HepG2 (cell line): ENCODE data around the gene IQSEC1. TPM values are rescaled to one million over a fixed set of nuclear protein-coding genes. Genes with fewer than 3 reads are reported as not detected.

Experiments used
- FOXA1 ChIP-seq, 2 experiments: fragments of 450-650 bp in 1 of 2; sonication (generic) in 1 of 2; formaldehyde crosslinking in 1 of 2; IDR thresholded peaks; 2 replicates each; pipeline versions ENCODE4 v1.4.0 to v1.6.1; 2016 to 2020; ENCODE audit warnings: missing genetic modification reagents in 1 of 2
- GABPA ChIP-seq, 2 experiments: IDR thresholded peaks; 2 replicates each; pipeline ENCODE4 v1.6.1; 2011 to 2016; ENCODE audit warnings: low read depth in 2 of 2, low read length in 1 of 2, missing biosample characterization in 1 of 2, missing genetic modification characterization in 1 of 2
- HOXD1 ChIP-seq: sonication (generic); formaldehyde crosslinking; IDR thresholded peaks from 2 replicates; pipeline ENCODE4 v1.5.0; 2020; ENCODE audit warnings: missing genetic modification reagents
- ISX ChIP-seq: sonication (generic); formaldehyde crosslinking; conservative IDR thresholded peaks from 2 replicates; pipeline ENCODE4 v1.5.0; 2020; ENCODE audit warnings: missing genetic modification reagents
- MYC ChIP-seq: sonication (generic); formaldehyde crosslinking; IDR thresholded peaks from 2 replicates; pipeline ENCODE4 v1.9.0; 2021; ENCODE audit warnings: missing genetic modification reagents, borderline replicate concordance
- NFKB2 ChIP-seq: sonication (generic); formaldehyde crosslinking; IDR thresholded peaks from 2 replicates; pipeline ENCODE4 v1.4.0; 2020; ENCODE audit warnings: missing genetic modification reagents, borderline replicate concordance
- PCBP2 ChIP-seq: fragments of 200-400 bp; formaldehyde crosslinking; optimal IDR thresholded peaks from 2 replicates; pipeline ENCODE3; 2018; ENCODE audit warnings: low read length, low read depth; ENCODE audit not compliant: poor library complexity, severe bottlenecking
- PTBP1 ChIP-seq: fragments of 200-400 bp; formaldehyde crosslinking; IDR thresholded peaks from 2 replicates; pipeline ENCODE4 v1.6.1; 2018; ENCODE audit warnings: low read length, low read depth; ENCODE audit not compliant: poor library complexity, severe bottlenecking
- SIN3A ChIP-seq: IDR thresholded peaks from 2 replicates; pipeline ENCODE4 v1.6.1; 2011; ENCODE audit warnings: low read depth, mild to moderate bottlenecking, control low read depth, low read length, borderline replicate concordance
- SNAI1 ChIP-seq: sonication (generic); formaldehyde crosslinking; IDR thresholded peaks from 2 replicates; pipeline ENCODE4 v1.5.0; 2020; ENCODE audit warnings: mild to moderate bottlenecking, missing genetic modification reagents, borderline replicate concordance
- SP1 ChIP-seq, 2 experiments: fragments of 450-650 bp in 1 of 2; sonication (generic) in 1 of 2; formaldehyde crosslinking in 1 of 2; IDR thresholded peaks; 2 replicates each; pipeline versions ENCODE4 v1.4.0 to v1.6.1; 2016 to 2020; ENCODE audit warnings: missing genetic modification reagents in 1 of 2
- SP4 ChIP-seq: sonication (generic); formaldehyde crosslinking; IDR thresholded peaks from 2 replicates; pipeline ENCODE4 v1.8.1; 2023; ENCODE audit warnings: mild to moderate bottlenecking, missing genetic modification reagents
- TBP ChIP-seq: sonication (generic); formaldehyde crosslinking; IDR thresholded peaks from 2 replicates; pipeline ENCODE4 v1.5.0; 2020; ENCODE audit warnings: missing genetic modification reagents
- TBX2 ChIP-seq: sonication (generic); formaldehyde crosslinking; IDR thresholded peaks from 2 replicates; pipeline ENCODE4 v1.5.0; 2020; ENCODE audit warnings: missing genetic modification reagents, mild to moderate bottlenecking, borderline replicate concordance
- THAP11 ChIP-seq: IDR thresholded peaks from 2 replicates; pipeline ENCODE4 v1.6.1; 2016; ENCODE audit warnings: missing biosample characterization, missing genetic modification reagents
- YY1 ChIP-seq: IDR thresholded peaks from 2 replicates; pipeline ENCODE4 v1.6.1; 2011; ENCODE audit warnings: low read length, low read depth, moderate library complexity, mild to moderate bottlenecking; ENCODE audit not compliant: insufficient read depth, insufficient replicate concordance
- ZBTB7B ChIP-seq: sonication (generic); formaldehyde crosslinking; IDR thresholded peaks from 2 replicates; pipeline ENCODE4 v1.4.0; 2020; ENCODE audit warnings: missing genetic modification reagents
- ZMAT3 ChIP-seq: sonication (generic); formaldehyde crosslinking; conservative IDR thresholded peaks from 2 replicates; pipeline ENCODE4 v1.7.0; 2021; ENCODE audit warnings: missing genetic modification reagents
- ZNF101 ChIP-seq: sonication (generic); formaldehyde crosslinking; IDR thresholded peaks from 2 replicates; pipeline ENCODE4 v1.4.0; 2020; ENCODE audit warnings: mild to moderate bottlenecking, low read depth, missing genetic modification reagents, borderline replicate concordance
- ZNF20 ChIP-seq: sonication (generic); formaldehyde crosslinking; IDR thresholded peaks from 2 replicates; pipeline ENCODE4 v1.4.0; 2020; ENCODE audit warnings: mild to moderate bottlenecking, moderate library complexity, missing genetic modification reagents
- ZNF569 ChIP-seq: sonication (generic); formaldehyde crosslinking; IDR thresholded peaks from 2 replicates; pipeline ENCODE4 v1.5.0; 2020; ENCODE audit warnings: mild to moderate bottlenecking, missing genetic modification reagents, moderate library complexity, borderline replicate concordance
- ZNF781 ChIP-seq: sonication (generic); formaldehyde crosslinking; IDR thresholded peaks from 2 replicates; pipeline ENCODE4 v1.5.1; 2020; ENCODE audit warnings: borderline replicate concordance, mild to moderate bottlenecking, missing genetic modification reagents; ENCODE audit errors: not compliant biosample characterization
- polyA plus RNA-seq, 8 experiments: library from polyadenylated mRNA; depleted of rRNA in 3 of 8; stranded (reverse) in 7 of 8; unstranded in 1 of 8; fragments of >200 nt; fragmentation: Illumina TruSeq in 4 of 8; extraction: Trizol in 4 of 8; gene quantifications; 2 replicates each; pipeline versions ENCODE4 v1.2.1 to v1.2.3, GENCODE V29; 2011 to 2016; ENCODE audit warnings: low read depth in 4 of 8, missing spikeins in 1 of 8, mixed read lengths in 1 of 8; ENCODE audit not compliant: insufficient read depth in 1 of 8
- total RNA-seq, 5 experiments: library from RNA; depleted of rRNA; stranded (reverse); fragments of >200 nt; fragmentation: Illumina TruSeq; extraction: Trizol; gene quantifications; 2 replicates each; pipeline ENCODE4 v1.2.3, GENCODE V29; 2016; ENCODE audit warnings: low read depth in 1 of 5
- TF ChIP-seq, protein P1 (sequence below): sonication (generic); formaldehyde crosslinking; IDR thresholded peaks from 2 replicates; pipeline ENCODE4 v1.4.0; 2020; ENCODE audit warnings: missing genetic modification reagents
- TF ChIP-seq, protein P2 (sequence below): sonication (generic); formaldehyde crosslinking; IDR thresholded peaks from 2 replicates; pipeline ENCODE4 v1.8.0; 2022; ENCODE audit warnings: missing genetic modification reagents, mild to moderate bottlenecking, moderate library complexity, borderline replicate concordance

IQSEC1 gene
- total and polyA plus RNA-seq, 2 of the 13 experiments (the other 11 are each of a cell fraction or from before 2014, with no cell fraction given) = 17.4 to 20.2 TPM

DNA sequence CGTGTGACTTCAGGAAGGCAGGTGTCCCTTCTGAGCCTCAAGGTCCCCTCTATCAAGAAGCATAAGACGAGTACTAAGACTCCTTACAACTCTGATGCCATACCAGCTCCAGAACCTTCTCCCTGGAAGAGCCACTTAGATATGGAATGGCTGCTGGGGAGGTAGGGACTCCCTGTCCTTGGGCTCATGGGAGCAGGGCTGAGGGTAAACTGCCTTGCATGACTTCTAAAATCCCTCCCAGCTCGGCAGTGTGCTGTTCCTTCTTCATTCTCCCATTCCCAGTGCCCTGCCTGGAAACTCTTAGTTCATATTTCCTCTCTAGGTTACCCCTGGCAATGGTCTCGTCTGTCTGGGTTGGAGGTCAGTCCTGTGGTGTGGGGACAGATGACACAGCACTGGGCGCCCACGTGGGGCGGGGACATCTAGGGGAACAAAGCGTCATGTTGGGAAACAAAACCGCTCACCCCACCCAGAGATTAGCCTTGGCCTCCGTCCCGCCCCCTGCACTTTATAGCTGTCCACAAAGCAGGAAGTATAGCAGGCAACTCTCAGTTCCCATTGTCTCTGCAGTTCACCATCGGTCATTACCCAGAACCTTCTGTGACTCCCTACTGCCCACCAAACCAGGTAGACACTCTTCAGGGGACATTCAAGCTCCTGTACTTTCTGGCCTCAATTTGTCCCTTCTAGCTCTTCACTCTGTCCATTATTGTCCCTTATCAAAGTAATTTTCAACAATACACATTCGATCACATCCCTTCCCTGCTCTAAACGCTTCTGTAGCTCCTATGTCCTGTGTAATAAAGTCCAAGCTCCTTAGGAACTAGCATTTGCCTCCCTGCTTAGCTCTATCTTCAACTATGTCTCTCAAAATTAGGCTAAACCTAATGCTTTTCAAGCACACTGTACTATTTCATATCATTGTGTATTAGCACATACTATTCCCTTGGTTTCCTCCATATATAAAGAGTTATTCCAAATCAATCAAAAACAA is 73.8 kb downstream of the IQSEC1 start (continued):
- TF ChIP-seq PCBP2 = no peak
- TF ChIP-seq ISX (CRISPR knock-in tag) = no peak
- peak; percentile 58; the same call in 1 of the 2 replicates for TF ChIP-seq MYC (CRISPR knock-in tag)
- no peak for TF ChIP-seq YY1
- no peak for TF ChIP-seq HOXD1 (CRISPR knock-in tag)
- no peak for TF ChIP-seq GABPA (IDR thresholded peaks at IDR 0.05; ENCODE audit: low read depth, low read length)
- peak; percentile 49; the same call in 1 of the 2 replicates for TF ChIP-seq GABPA (CRISPR knock-in tag; IDR thresholded peaks at IDR 0.05; ENCODE audit: low read depth)
- TF ChIP-seq ZNF101 (CRISPR knock-in tag) = no peak
- TF ChIP-seq THAP11 (CRISPR knock-in tag) = peak; percentile 26; the same call in 1 of the 2 replicates
- TF ChIP-seq TBX2 = peak; percentile 62
- TF ChIP-seq ZNF569 (CRISPR knock-in tag) = no peak
- peak; percentile 47; the same call in 1 of the 2 replicates for TF ChIP-seq SP4 (CRISPR knock-in tag)
- TF ChIP-seq SNAI1 = no peak
- TF ChIP-seq FOXA1 (IDR thresholded peaks at IDR 0.05) = no peak
- peak; percentile 14; the same call in 1 of the 2 replicates for TF ChIP-seq FOXA1 (CRISPR knock-in tag; IDR thresholded peaks at IDR 0.05)
- no peak for TF ChIP-seq SP1 (IDR thresholded peaks at IDR 0.05)
- TF ChIP-seq SP1 (CRISPR knock-in tag; IDR thresholded peaks at IDR 0.05) = 0 out of 2 replicates have a peak, but pooled peaks have one; percentile 32
- TF ChIP-seq NFKB2 (CRISPR knock-in tag) = no peak
- no peak for TF ChIP-seq ZNF781 (CRISPR knock-in tag)
- TF ChIP-seq SIN3A = 0 out of 2 replicates have a peak, but pooled peaks have one; percentile 36
- peak; percentile 32; the same call in 1 of the 2 replicates for TF ChIP-seq ZBTB7B
- no peak for TF ChIP-seq TBP
- TF ChIP-seq ZNF20 = no peak
- TF ChIP-seq, protein P1, sequence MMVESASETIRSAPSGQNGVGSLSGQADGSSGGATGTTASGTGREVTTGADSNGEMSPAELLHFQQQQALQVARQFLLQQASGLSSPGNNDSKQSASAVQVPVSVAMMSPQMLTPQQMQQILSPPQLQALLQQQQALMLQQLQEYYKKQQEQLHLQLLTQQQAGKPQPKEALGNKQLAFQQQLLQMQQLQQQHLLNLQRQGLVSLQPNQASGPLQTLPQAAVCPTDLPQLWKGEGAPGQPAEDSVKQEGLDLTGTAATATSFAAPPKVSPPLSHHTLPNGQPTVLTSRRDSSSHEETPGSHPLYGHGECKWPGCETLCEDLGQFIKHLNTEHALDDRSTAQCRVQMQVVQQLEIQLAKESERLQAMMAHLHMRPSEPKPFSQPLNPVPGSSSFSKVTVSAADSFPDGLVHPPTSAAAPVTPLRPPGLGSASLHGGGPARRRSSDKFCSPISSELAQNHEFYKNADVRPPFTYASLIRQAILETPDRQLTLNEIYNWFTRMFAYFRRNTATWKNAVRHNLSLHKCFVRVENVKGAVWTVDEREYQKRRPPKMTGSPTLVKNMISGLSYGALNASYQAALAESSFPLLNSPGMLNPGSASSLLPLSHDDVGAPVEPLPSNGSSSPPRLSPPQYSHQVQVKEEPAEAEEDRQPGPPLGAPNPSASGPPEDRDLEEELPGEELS (CRISPR knock-in tag) = peak; percentile 53; the same call in 1 of the 2 replicates
- no peak for TF ChIP-seq PTBP1
- no peak for TF ChIP-seq ZMAT3 (CRISPR knock-in tag)
- TF ChIP-seq, protein P2, sequence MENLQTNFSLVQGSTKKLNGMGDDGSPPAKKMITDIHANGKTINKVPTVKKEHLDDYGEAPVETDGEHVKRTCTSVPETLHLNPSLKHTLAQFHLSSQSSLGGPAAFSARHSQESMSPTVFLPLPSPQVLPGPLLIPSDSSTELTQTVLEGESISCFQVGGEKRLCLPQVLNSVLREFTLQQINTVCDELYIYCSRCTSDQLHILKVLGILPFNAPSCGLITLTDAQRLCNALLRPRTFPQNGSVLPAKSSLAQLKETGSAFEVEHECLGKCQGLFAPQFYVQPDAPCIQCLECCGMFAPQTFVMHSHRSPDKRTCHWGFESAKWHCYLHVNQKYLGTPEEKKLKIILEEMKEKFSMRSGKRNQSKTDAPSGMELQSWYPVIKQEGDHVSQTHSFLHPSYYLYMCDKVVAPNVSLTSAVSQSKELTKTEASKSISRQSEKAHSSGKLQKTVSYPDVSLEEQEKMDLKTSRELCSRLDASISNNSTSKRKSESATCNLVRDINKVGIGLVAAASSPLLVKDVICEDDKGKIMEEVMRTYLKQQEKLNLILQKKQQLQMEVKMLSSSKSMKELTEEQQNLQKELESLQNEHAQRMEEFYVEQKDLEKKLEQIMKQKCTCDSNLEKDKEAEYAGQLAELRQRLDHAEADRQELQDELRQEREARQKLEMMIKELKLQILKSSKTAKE (CRISPR knock-in tag) = peak; percentile 68; the same call in 1 of the 2 replicates
